SK-N-MC (cell line): ENCODE measurements around the gene MMP24OS.

Experiments
- EZH2 ChIP-seq: fragments of 200-600 bp; sonication (generic); IDR thresholded peaks from one replicate; pipeline ENCODE4 v1.6.1; 2017; ENCODE audit warnings: antibody characterized with exemption
- FOXP2 ChIP-seq: optimal IDR thresholded peaks from 2 replicates; pipeline ENCODE3; 2011; ENCODE audit warnings: mild to moderate bottlenecking, moderate library complexity; ENCODE audit not compliant: insufficient read depth; ENCODE audit errors: extremely low read length, control extremely low read depth
- POLR2AphosphoS5 ChIP-seq: IDR thresholded peaks from 2 replicates; pipeline ENCODE4 v1.6.1; 2012; ENCODE audit warnings: mild to moderate bottlenecking, low read depth, low read length, borderline replicate concordance

- TF ChIP-seq EZH2, result no peak
- TF ChIP-seq POLR2AphosphoS5, result no peak
- no peak for TF ChIP-seq FOXP2
Observed at GRCh38 chr20:35318502-35319157, 40.7 kb upstream of the MMP24OS start.
